GM21825 (cell line): ENCODE data around the gene AP4E1.
"Not testable (repeated sequence)": the region's sequence is repeated elsewhere in the genome, so short reads cannot be mapped to it uniquely, and the experiment has no call there.

ENCODE experiments used
- ATAC-seq: cut with Tn5 transposase; IDR thresholded peaks from one replicate; pipeline ENCODE4 v1.9.1; 2021; ENCODE audit warnings: mild to moderate bottlenecking, moderate library complexity; ENCODE audit not compliant: unreplicated experiment

AP4E1 gene

DNA sequence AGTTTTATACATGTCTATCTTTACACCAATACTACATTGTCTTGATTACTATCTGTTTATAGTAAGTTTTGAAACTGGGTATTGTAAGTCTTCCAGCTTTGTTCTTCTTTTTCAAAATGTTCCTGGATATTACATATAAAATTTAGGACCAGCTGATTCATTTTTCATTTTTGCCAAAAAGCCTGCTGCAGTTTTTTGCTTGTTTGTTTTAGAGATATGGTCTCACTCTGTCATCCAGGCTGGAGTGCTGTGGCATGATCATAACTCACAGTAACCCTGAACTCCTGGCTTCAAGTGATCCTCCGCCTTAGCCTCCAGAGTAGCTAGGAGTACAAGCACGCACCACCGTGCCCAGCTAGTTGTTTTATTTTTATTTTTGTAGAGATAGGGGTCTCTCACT, 20.4 kb upstream of the AP4E1 start:
- ATAC-seq: no peak

- no peak for ATAC-seq
Observed at GRCh38 chr15:50889589-50889988, 18.9 kb upstream of the AP4E1 start.

GRCh38 chr15:50890751-50891150, 17.7 kb upstream of the AP4E1 start:
- ATAC-seq: no peak

GRCh38 chr15:50891159-50891558, 17.3 kb upstream of the AP4E1 start:
- no peak for ATAC-seq

DNA sequence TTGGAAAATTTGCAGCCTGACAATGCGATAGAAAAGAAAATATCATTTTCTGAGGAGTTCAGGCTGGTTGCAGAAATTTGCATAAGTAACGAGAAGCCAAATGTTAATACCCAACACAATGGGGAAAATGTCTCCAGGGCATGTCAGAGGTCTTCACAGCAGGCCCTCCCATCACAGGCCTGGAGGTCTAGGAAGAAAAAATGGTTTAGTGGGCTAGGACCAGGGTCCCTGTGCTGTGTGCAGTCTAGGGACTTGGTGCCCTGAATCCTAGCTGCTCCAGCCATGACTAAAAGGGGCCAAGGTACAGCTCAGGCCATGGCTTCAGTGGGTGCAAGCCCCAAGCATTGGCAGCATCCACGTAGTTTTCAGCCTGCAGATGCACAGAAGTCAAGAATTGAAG, 14.5 kb upstream of the AP4E1 start:
- ATAC-seq: no peak

DNA sequence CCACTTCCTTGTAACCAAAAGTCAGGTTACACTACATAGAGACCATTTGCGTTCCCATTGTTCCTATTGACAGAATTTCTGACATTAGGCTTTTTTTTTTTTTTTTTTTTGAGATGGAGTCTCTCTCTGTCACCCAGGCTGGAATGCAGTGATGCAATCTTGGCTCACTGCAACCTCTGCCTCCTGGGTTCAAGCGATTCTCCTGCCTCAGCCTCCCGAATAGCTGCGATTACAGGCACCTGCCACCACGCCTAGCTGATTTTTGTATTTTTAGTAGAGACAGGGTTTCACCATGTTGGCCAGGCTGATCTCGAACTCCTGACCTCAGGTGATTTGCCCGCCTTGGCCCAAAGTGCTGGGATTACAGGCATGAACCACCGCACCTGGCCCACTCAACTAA, 7.1 kb upstream of the AP4E1 start:
- not testable (repeated sequence) for ATAC-seq

GRCh38 chr15:50904211-50904610, 4.3 kb upstream of the AP4E1 start:
- ATAC-seq: no peak

DNA sequence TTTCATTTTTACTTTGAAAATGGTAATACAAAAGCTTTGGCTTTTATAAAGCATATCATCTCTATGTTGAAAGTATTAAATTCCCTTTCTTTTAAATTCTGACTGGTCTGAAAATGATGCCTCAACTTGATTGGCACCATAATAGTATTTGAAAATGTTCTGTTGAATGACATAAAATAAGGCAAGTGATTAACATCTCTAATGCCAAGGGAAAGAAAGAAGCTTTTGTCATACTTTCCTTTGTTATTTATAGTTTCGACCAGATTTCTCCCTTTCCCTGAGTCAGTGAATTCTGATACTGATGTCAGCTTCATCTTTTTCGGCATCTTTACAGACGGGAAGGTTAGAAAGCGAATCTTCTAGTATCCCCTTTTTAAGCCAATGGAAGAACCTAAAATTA, 3.4 kb upstream of the AP4E1 start:
- no peak for ATAC-seq

GRCh38 chr15:50906954-50907600, 1.4 kb upstream of the AP4E1 start:
- peak; percentile 59 for ATAC-seq

GRCh38 chr15:50907601-50908208, 778 bp upstream of the AP4E1 start:
- peak; percentile 24 for ATAC-seq

DNA sequence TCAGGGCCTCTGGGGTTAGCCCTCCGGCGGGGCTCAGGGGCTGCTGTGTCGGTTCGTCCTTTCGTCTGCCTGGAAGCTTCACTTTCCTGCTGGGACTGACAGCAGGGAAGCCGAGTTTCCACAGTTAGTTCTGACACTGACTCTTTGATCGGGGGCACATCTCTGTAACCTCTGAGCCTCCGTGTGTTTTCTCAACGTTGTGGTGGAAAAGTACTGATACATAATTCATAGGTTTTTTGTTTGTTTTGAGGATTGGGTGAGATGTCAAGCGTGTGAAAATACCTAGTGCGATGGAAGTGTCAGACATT, 481 bp downstream of the AP4E1 start:
- no peak for ATAC-seq

DNA sequence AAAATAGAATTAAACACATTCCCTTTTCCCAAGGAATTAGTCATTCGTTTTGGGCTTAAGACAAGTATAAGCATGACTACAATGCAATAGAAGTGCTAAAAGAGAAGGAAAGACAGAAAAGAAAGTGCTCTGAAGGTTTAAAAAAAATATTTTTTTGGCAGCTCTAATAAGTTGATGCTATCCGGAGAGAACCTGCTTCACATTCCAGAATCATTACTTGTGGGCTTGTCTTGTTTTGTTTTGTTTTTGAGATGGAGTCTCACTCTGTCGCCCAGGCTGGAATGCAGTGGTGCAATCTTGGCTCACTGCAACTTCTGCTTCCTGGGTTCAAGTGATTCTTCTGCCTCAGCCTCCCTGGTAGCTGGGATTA, 1.9 kb downstream of the AP4E1 start:
- not testable (repeated sequence) for ATAC-seq

GRCh38 chr15:50911001-50911400, 2.5 kb downstream of the AP4E1 start:
- ATAC-seq: no peak

- no peak for ATAC-seq
Observed at GRCh38 chr15:50911621-50912020, 3.1 kb downstream of the AP4E1 start.

DNA sequence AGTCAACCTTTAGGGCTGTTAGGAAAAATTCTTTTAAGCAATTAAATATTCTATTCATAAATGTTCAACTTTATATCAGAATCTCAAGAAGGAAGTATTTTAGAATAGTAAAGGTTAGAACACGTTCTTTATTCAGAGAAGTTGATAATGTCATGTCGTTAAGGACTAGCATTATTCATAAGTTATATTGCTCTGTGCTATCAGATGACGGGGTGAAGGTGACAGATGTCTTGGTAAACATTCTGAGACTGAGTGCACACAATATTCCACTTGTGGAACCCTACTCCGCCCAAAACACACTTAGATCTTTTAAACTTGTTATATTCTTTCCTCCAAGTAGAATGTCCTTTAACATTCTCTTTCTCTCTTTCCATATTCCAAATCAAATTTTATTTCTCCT, 7.9 kb downstream of the AP4E1 start:
- ATAC-seq: no peak

DNA sequence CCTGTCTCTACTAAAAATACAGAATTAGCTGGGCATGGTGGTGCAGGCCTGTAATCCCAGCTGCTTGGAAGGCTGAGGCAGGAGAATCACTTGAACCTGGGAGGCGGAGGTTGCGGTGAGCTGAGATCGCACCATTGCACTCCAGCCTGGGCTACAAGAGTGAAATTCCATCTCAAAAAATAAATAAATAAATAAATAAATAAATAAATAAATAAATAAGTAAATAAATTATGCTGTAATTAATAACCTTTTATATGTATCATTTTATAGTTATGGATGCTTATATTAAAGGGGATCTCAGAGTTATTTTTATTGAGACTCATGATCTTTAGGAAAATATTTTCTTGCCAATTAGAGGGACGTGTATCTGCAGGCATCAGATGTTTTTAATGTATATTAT, 10.9 kb downstream of the AP4E1 start:
- ATAC-seq: not testable (repeated sequence)

GRCh38 chr15:50925281-50925680, 16.8 kb downstream of the AP4E1 start:
- ATAC-seq: no peak

- no peak for ATAC-seq
Observed at GRCh38 chr15:50929062-50929461, 20.6 kb downstream of the AP4E1 start.

DNA sequence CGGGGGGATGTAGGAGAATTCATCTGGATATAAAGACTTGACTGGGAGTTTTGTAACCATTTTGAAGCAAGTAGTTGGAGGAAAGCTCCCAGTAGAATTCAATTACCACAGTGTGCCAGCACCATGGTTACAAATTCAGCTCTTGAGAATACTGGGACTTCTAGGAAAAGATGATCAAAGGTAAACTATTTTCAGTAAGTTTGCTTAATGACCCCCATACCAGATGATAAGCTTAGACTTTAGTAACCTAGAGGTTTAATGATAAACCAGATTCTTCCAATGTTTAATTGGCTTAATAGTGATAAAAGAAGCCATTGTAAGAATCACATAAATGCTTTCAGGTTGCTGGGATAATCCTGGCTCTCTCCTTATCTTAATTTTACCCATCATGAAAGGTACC, 22.3 kb downstream of the AP4E1 start:
- ATAC-seq: no peak

- no peak for ATAC-seq
Observed at GRCh38 chr15:50933341-50933740, 24.9 kb downstream of the AP4E1 start.

DNA sequence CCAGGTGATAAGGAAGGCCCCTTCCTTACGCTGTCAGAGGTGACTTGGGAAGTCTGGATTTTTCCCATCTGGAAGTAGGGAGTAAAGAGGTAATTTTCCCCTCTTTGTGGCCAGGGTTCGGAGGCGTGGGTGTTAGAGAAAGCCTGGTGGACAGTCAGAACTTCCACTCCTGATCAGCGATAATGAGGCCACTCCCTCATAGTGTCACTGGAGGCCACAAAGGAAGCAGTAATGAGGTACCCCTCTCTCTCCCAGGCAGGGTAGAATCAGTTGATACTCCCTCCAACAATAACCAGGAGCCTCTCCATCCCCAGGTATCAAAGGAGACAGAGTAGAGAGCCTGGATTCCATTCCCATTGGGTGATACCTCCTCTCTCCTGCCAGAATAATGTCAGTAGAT, 30.0 kb downstream of the AP4E1 start:
- no peak for ATAC-seq

- ATAC-seq: no peak
Observed at GRCh38 chr15:50939911-50940310, 31.4 kb downstream of the AP4E1 start.

DNA sequence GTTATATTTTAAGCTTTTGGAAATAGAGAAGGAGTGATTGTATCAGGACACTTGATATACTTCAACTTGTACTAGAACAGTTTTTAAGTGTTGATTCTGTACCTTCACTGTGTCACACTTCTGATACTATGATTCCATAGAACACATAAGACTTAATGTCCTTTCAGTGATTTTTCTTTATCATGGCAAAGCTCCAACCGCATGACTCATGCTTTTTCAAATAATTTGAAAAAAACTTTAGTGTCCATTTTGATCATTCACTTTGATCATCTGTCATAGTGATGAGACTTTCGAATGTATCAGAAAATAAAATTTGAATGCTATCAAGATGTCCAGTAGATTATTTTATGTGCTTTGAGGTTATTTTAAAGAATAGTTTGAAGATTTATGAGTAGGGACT, 32.0 kb downstream of the AP4E1 start:
- ATAC-seq: no peak
